GM23248 (cell line): ENCODE data around the gene MAPK8IP1.

Experiments
- EZH2 ChIP-seq: fragments of 200-600 bp; sonication (generic); IDR thresholded peaks from 2 replicates; pipeline ENCODE4 v1.6.1; 2018; ENCODE audit warnings: antibody characterized with exemption, mild to moderate bottlenecking; ENCODE audit not compliant: insufficient read depth, poor library complexity, severe bottlenecking
- EZH2phosphoT487 ChIP-seq: fragments of 200-600 bp; sonication (generic); IDR thresholded peaks from 2 replicates; pipeline ENCODE4 v1.6.1; 2018; ENCODE audit warnings: antibody characterized with exemption, moderate library complexity, mild to moderate bottlenecking, low read depth; ENCODE audit not compliant: insufficient read depth

GRCh38 chr11:45927332-45927683 is 41.9 kb downstream of the MAPK8IP1 start:
- TF ChIP-seq EZH2phosphoT487 (no peak), EZH2 (no peak)
